Stomach (tissue), 4 donors: ENCODE data around the gene SLC28A3.

ENCODE experiments used
- CTCF ChIP-seq, 7 experiments: fragments of 450-650 bp in 4 of 7; fragments of 200-600 bp in 3 of 7; sonication (generic) in 3 of 7; IDR thresholded peaks; one replicate each; pipeline ENCODE4 v1.5.1; 2016 to 2019; ENCODE audit warnings: antibody characterized with exemption in 7 of 7, control low read depth in 2 of 7, mild to moderate bottlenecking in 1 of 7
- EP300 ChIP-seq: sonication (generic); formaldehyde crosslinking; IDR thresholded peaks from one replicate; pipeline ENCODE4 v1.6.1; 2017; ENCODE audit warnings: antibody characterized with exemption

- TF ChIP-seq CTCF (IDR thresholded peaks at IDR 0.05): no peak
- TF ChIP-seq EP300: no peak
Observed at GRCh38 chr9:84304166-84304565, 36.4 kb downstream of the SLC28A3 start.
